IPS DF 19.7 (cell line): ENCODE results near the gene WSCD2.

ENCODE experiments used
- DNase-seq: peaks from one replicate; pipeline ENCODE4 v3.0.0-alpha.2; 2013; ENCODE audit warnings: low read depth, low spot score

WSCD2 gene

DNA sequence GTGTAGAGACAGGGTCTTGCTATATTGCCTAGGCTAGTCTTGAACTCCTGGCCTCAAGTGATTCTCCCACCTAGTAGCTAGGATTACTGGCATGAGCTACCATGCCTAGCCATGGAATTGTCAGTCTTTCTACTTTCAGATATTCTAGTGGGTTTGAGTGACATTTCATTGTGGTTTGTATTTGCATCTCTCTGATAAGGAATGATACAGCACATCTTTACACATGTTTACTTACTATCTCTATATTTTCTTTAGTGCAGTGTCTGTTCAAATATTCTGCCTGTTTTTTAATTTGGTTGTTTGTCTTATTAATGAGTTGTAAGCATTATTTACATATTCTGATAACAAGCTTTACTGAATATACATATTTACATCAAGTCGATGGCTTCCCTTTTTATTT is 136.4 kb downstream of the WSCD2 start:
- DNase-seq = no peak

GRCh38 chr12:108266131-108266530 is 137.0 kb downstream of the WSCD2 start:
- DNase-seq = no peak

- no peak for DNase-seq
These were observed 138.4 kb downstream of the WSCD2 start for GRCh38 chr12:108267450-108267849.

GRCh38 chr12:108268397-108268796 is 139.3 kb downstream of the WSCD2 start:
- DNase-seq = no peak

- DNase-seq = no peak
These were observed 140.1 kb downstream of the WSCD2 start for GRCh38 chr12:108269224-108269623.

DNA sequence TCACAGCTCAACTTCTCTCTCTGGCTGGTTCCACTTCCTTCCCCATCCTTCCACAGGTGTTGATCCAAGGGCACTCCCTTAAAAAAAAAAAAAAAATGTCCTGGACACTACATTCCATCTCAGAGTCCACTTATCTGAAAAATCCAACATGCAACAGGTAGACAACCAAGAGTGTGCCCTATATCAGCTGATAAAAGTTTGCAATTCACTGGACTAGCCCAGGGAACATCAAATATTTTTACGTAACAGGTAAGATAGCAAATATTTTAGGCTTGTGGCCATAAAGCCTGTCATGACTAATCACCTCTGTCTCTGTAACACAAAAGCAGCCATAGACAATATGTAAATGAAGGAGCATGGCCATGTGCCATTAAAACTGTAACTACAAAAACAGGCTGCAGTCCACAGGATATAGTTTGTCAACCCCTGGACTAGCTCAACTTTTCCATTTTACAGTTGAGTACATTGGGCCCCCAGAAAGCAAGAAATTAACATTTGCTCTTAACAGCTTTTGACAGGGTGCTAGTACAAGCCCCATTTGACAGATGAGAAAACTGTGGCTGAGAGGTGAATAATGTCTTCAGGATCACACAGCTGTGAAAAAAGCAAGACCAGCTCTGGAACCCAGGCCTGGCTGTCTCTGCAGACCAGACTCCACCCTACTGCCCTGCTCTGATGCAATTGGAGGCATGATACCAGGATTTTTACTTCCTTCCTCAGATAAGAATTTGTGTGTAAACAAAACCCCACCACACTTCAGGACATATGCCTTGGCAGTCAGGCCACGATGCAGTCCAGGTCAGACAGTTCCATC is 141.2 kb downstream of the WSCD2 start:
- no peak for DNase-seq

GRCh38 chr12:108270849-108271143 is 141.7 kb downstream of the WSCD2 start:
- DNase-seq = no peak

- DNase-seq = no peak
These were observed 143.1 kb downstream of the WSCD2 start for GRCh38 chr12:108271951-108272872.

- no peak for DNase-seq
These were observed 144.1 kb downstream of the WSCD2 start for GRCh38 chr12:108273217-108273616.

- no peak for DNase-seq
These were observed 148.5 kb downstream of the WSCD2 start for GRCh38 chr12:108277613-108278012.

DNA sequence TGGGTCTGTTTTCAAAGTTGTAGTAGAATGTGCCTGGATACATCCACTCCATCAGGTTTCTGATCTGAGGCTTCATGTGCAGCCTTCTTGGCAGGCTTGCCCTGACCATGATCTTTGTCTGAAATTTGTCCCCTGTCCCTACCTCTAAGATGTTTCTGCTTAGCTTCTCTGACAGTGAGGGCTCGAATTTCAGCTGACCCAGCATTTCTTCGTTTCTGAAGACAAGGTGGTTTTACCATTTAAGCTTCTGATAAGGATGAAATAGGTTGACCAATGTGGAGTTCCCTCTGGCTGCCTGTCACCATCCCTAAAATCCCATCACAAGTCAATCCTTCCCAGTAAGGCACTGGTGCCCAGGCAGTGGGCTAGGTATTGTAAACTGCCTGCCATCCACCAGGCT is 153.1 kb downstream of the WSCD2 start:
- DNase-seq = no peak

GRCh38 chr12:108282676-108283075 is 153.6 kb downstream of the WSCD2 start:
- no peak for DNase-seq

DNA sequence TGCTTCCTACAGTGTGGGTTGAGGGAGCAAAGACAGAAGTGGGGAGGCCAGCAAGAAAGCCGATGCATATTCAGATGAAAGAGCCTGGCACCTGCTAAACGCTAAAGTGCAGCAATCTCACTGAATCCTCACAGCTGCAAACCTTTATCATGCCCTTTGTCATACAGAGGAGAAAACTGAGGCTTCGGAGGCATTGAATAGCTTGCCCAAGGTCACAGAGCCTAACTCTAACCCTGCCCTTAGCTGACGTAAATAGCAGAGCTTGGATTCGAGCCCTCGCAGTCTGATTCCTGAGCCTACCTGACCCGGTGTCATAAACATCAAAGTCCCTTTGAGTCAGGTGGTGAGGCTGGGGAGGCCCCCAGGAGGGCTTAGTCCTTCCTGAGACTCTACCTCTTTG is 155.1 kb downstream of the WSCD2 start:
- no peak for DNase-seq

DNA sequence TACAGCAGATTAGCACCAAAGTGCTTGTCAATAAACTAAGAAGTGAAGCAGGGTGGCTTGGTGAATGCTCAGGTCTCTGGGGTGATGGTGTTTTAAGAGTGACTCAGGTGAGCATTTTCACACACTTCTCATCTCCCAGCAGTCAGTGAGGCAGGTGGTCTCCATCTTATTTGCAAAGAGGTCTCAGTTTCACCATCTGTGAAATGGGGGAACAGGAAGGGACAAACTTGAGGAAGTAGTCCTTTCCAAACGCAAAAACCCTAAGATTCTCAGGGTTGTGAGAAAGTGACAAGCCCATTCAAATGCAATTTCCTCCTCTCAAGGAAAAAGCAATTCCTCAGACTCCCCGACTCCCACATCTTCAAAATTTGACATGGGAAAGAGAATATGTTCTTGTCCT is 155.9 kb downstream of the WSCD2 start:
- no peak for DNase-seq

- no peak for DNase-seq
These were observed 158.1 kb downstream of the WSCD2 start for GRCh38 chr12:108287227-108287626.

GRCh38 chr12:108289350-108290161 is 160.5 kb downstream of the WSCD2 start:
- DNase-seq = no peak

GRCh38 chr12:108295641-108296040 is 166.6 kb downstream of the WSCD2 start:
- DNase-seq = no peak

DNA sequence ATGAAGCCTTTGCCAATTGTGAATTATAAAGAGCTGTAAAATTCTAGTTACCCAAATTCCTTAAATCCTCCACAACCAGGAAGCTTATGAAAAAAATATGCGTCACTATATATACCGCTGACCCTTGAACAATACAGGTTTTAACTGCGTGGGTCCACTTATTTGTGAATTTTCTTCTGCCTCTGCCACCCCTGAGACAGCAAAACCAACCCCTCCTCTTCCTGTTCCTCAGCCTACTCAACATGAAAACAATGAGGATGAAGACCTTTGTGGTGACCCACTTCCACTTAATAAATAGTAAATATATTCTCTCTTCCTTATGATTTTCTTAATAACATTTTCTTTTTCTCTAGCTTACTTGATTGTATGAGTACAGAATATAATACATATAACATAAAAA is 167.9 kb downstream of the WSCD2 start:
- no peak for DNase-seq

- DNase-seq = no peak
These were observed 168.3 kb downstream of the WSCD2 start for GRCh38 chr12:108297424-108297823.

DNA sequence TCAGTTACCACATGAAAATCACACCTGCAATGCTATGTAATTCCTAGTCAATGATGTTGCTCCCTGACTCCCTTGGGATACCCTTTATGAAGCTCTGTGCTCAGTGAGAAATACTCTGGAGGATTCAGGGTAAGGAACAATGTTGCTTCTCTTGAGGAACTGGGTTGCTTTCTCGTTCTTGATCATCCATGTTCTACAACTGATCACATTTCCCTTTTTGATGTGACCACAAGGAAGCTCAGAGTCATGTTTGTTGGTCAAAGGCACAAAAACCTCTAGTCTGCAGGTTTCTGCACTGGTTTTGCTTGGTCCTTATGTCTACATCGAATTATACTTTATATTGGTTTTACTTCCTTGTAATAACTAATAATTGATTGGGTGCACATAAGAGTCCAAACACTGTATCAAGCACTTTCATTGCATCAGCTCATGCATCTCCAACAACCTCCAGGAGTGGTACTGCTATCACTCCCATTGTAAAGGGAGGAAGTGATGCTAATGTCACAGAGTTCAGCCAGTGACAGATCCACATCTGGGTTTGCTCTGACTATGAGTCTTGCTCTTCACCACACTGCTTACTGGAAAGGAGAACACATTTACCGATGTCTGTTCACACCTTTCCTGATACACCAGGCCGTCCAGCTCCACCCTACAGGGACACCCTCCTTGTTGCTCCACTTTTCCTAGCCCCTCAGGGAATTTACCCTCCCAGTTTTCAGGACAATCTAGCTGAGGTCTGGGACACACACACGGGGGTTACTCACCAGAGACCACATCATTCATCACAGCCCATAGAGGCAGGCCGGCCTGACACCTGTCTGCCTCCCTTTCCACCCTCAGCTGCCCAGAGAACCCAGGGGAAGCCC is 169.0 kb downstream of the WSCD2 start:
- no peak for DNase-seq

DNA sequence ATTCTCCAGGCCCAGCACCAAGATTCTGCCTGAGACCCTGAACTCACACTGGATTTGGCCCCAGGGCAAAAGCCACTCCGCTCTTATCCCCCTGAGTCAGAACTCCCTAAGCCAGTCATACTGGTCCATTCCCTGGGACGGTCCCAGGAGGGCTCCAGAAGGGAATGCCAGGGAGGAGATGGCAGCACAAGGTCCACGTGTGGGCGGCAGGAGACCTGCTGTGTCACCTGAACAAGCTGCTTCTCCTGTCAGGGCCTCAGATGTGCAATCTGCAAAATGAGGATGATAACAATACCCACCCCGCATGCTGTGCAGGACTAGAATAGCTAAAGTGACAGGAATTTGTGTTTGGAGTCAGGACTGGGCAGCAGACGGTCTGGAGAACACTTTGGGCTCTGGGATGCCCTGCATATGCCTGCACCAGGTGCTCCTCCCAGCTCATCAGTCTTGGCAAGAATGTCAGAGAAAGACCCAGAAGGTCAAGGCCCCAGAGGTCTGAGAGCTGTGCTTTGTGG is 169.7 kb downstream of the WSCD2 start:
- DNase-seq = no peak
